Heart right ventricle (tissue), 16 donors: ENCODE data around the gene TXNDC17. TPM values are rescaled to one million over a fixed set of nuclear protein-coding genes. Genes with fewer than 3 reads are reported as not detected.
"Not testable (repeated sequence)": the region's sequence is repeated elsewhere in the genome, so short reads cannot be mapped to it uniquely, and the experiment has no call there.

Experiments
- ATAC-seq, 8 donors: fragments of 200-7000 bp; cut with Tn5 transposase; one replicate each; pipeline ENCODE4 v1.9.1; 2020; ENCODE audit warnings: mild to moderate bottlenecking in 8 of 8, moderate library complexity in 8 of 8, moderate number of reproducible peaks in 1 of 8
- DNase-seq, 2 donors: peaks; one replicate each; pipeline ENCODE4 v3.0.0-alpha.2; 2020
- H3K27ac ChIP-seq, 10 donors: fragments of 200-600 bp; sonication (generic) in 2 of 10; one replicate each; pipeline versions ENCODE4 v1.5.0 to v1.8.0; 2020 to 2022; ENCODE audit warnings: mild to moderate bottlenecking in 3 of 10
- H3K27me3 ChIP-seq, 7 donors: fragments of 200-600 bp; one replicate each; pipeline ENCODE4 v1.8.0; 2021 to 2022; ENCODE audit warnings: mild to moderate bottlenecking in 2 of 7
- H3K36me3 ChIP-seq, 9 donors: fragments of 200-600 bp; sonication (generic) in 1 of 9; one replicate each; pipeline versions ENCODE4 v1.5.0 to v1.8.0; 2020 to 2022; ENCODE audit warnings: mild to moderate bottlenecking in 2 of 9
- H3K4me1 ChIP-seq, 9 donors: fragments of 200-600 bp; sonication (generic) in 1 of 9; one replicate each; pipeline versions ENCODE4 v1.5.0 to v1.8.0; 2020 to 2022; ENCODE audit warnings: mild to moderate bottlenecking in 4 of 9
- H3K4me3 ChIP-seq, 10 donors: fragments of 200-600 bp; sonication (generic) in 2 of 10; one replicate each; pipeline versions ENCODE4 v1.5.0 to v1.8.0; 2020 to 2022; ENCODE audit warnings: mild to moderate bottlenecking in 7 of 10, moderate library complexity in 2 of 10
- H3K9me3 ChIP-seq, 11 donors: fragments of 200-600 bp in 10 of 11; sonication (generic) in 2 of 11; one replicate each; pipeline versions ENCODE4 v1.5.0 to v1.8.0; 2013 to 2022; ENCODE audit warnings: mild to moderate bottlenecking in 2 of 11, control low read depth in 1 of 11, moderate library complexity in 1 of 11
- CTCF ChIP-seq, 9 donors: fragments of 200-600 bp; sonication (generic) in 2 of 9; IDR thresholded peaks; one replicate each; pipeline versions ENCODE4 v1.5.0 to v1.8.0; 2021 to 2022; ENCODE audit warnings: antibody characterized with exemption in 9 of 9, mild to moderate bottlenecking in 5 of 9, moderate library complexity in 1 of 9
- WGBS, 2 donors: extraction: QIAGEN DNeasy Blood & Tissue Kit; methylation state at CpG; one replicate each; pipeline ENCODE4 v1.1.7; 2013; ENCODE audit warnings: inconsistent platforms in 1 of 2; 5-methylcytosine and 5-hydroxymethylcytosine counted together
- intact Hi-C, 10 donors: fragments of 100-400 bp; cut with DNase I; formaldehyde crosslinking; loops; one replicate each; pipeline versions ENCODE4 v1.11.1 to v1.14.2; 2022
- polyA plus RNA-seq, 2 donors: library from polyadenylated mRNA; stranded (reverse); fragments of 200-250 nt; gene quantifications; one replicate each; pipeline ENCODE4 v1.2.3, GENCODE V29; 2013
- total RNA-seq, 10 donors: library from RNA; stranded (reverse); fragmentation: NEBNext Ultra II Directional in 3 of 10; extraction: Animal tissue kit (Norgen Biotek cat#: 25700) in 3 of 10; gene quantifications; one replicate each; pipeline versions ENCODE4 v1.2.1 to v1.2.4, GENCODE V29; 2021 to 2023
- donor health status: Arrhythmogenic right ventricular cardiomyopathy.
- donor health status: ischemic (EF 13 %, LVEDD 7.1; RV severe dilation, severe dysfunction).
- donor health status: healthy with polysubstance abuse.
- donor health status: DM: no; HTN: yes; CAD: no.
- donor health status: DM: no; HTN: no; CAD: no.
- donor health status: ischemic (EF 25% LVEDD 6.9; RV normal size, moderate dysfunction).
- donor health status: ischemic (EF 25% LVEDD 5.7; RV mildly dilated, moderate dysfunction).
- donor health status: healthy.
- donor health status: DM: yes; HTN: yes; CAD: no.
- donor health status: Ischemic cardiomyopathy.
- donor health status: ischemic (EF 35%, LVEDD 5.7; RV mildly dilated, moderate dysfunction).
- donor health status: nonischemic (EF 11% LVEDD 7.7; RV severe dilation, severe dysfunction).
- donor health status: DM: yes; HTN: yes; CAD: no.
- donor health status: PGD.
- donor health status: ischemic (EF 29% LVEDD 5.4; RV normal size, mild dysfunction).
- donor health status: nonischemic (EF 23%, LVEDD 6.1; RV moderate dilation, normal function).

The TXNDC17 gene
- total and polyA plus RNA-seq, 12 donors = 33.3 to 172 (median 43.7) TPM

- H3K4me1 ChIP-seq = peaks cover 0 to 23% (median 0%) of the 10 kb centered on the region in 9 donors
- no peak for DNase-seq
- ATAC-seq = no peak
- H3K27me3 ChIP-seq = peaks cover 0 to 57% (median 38%) of the 10 kb centered on the region in 7 donors
- TF ChIP-seq CTCF (IDR thresholded peaks at IDR 0.05) = no peak
- no peak overlapping the region for H3K4me3 ChIP-seq
- intact Hi-C loops = loop anchor here (5.0 to 10.0 kb wide), 8 partner anchors 57 to 353 kb away; partner anchors contain the start of genes XAF1 (in 3 of the 10), RNASEK (in 1 of the 10) and TEKT1 (in 1 of the 10)
- H3K36me3 ChIP-seq = no peaks in the 10 kb centered on the region
- WGBS, 2 donors = 81% methylated on average over 2 of the region's 2 CpGs
- no peak overlapping the region for H3K27ac ChIP-seq
- H3K9me3 ChIP-seq = no peaks in the 10 kb centered on the region
Observed at GRCh38 chr17:6661464-6661848, 20.6 kb downstream of the TXNDC17 start.

GRCh38 chr17:6663200-6663599 is 22.3 kb downstream of the TXNDC17 start:
- peaks cover 0 to 47% (median 29%) of the 10 kb centered on the region in 7 donors for H3K27me3 ChIP-seq
- H3K27ac ChIP-seq, DNase-seq, ATAC-seq, H3K9me3 ChIP-seq, H3K36me3 ChIP-seq, H3K4me3 ChIP-seq: not testable (repeated sequence)
- 94 to 96% methylated on average over 14 of the region's 14 CpGs for WGBS, 2 donors
- peaks cover 0 to 23% (median 0%) of the 10 kb centered on the region in 9 donors for H3K4me1 ChIP-seq
- intact Hi-C loops = loop anchor here (5.0 to 10.0 kb wide), 8 partner anchors 58 to 352 kb away; partner anchors contain the start of genes XAF1 (in 3 of the 10), RNASEK (in 1 of the 10) and TEKT1 (in 1 of the 10)

- 17 to 19% methylated on average over 9 of the region's 9 CpGs for WGBS, 2 donors
Observed at GRCh38 chr17:6666077-6666521, 25.2 kb downstream of the TXNDC17 start.

GRCh38 chr17:6666557-6666956 is 25.7 kb downstream of the TXNDC17 start:
- H3K4me3 ChIP-seq = no peak overlapping the region
- H3K9me3 ChIP-seq = no peaks in the 10 kb centered on the region
- no peak for ATAC-seq
- H3K27ac ChIP-seq = no peak overlapping the region
- no peak for TF ChIP-seq CTCF (IDR thresholded peaks at IDR 0.05)
- H3K36me3 ChIP-seq = no peaks in the 10 kb centered on the region
- no peak for DNase-seq
- intact Hi-C loops = loop anchor here (2.0 to 10.0 kb wide), 14 partner anchors 62 to 348 kb away; partner anchors contain the start of genes XAF1 (in 3 of the 10), TEKT1 (in 2 of the 10), ALOX12 (in 1 of the 10) and RNASEK (in 1 of the 10)
- peaks cover 0 to 6% (median 0%) of the 10 kb centered on the region in 9 donors for H3K4me1 ChIP-seq
- WGBS, 2 donors = 93 to 94% methylated on average over 6 of the region's 6 CpGs
- peaks cover 0 to 52% (median 29%) of the 10 kb centered on the region in 7 donors for H3K27me3 ChIP-seq

More at GRCh38 chr17:6666077-6666521, 25.2 kb downstream of the TXNDC17 start:
- peak; percentile 54 to 75 for DNase-seq
- Histone ChIP-seq H3K27me3 (peaks cover 0 to 51% (median 27%) of the 10 kb centered on the region in 7 donors), H3K9me3 (no peaks in the 10 kb centered on the region), H3K36me3 (no peaks in the 10 kb centered on the region), H3K27ac (no peak overlapping the region), H3K4me1 (peaks cover 0 to 10% (median 0%) of the 10 kb centered on the region in 9 donors), H3K4me3 (no peak overlapping the region)
- intact Hi-C loops = loop anchor here (2.0 to 10.0 kb wide), 14 partner anchors 61 to 349 kb away; partner anchors contain the start of genes XAF1 (in 3 of the 10), TEKT1 (in 2 of the 10), ALOX12 (in 1 of the 10) and RNASEK (in 1 of the 10)
- peak; percentile 85 to 95 (median 92) for ATAC-seq
- peak; percentile 85 to 95 (median 92) for TF ChIP-seq CTCF (IDR thresholded peaks at IDR 0.05)
